Right lobe of liver (tissue), 4 donors: ENCODE data around the gene OR2AG1.

Experiments used
- POLR2A ChIP-seq: fragments of 450-650 bp; IDR thresholded peaks from one replicate; pipeline ENCODE4 v1.6.1; 2017; ENCODE audit warnings: antibody characterized with exemption, mild to moderate bottlenecking
- TF ChIP-seq, protein P1 (sequence below), 4 donors: fragments of 200-600 bp in 3 of 4; fragments of 450-650 bp in 1 of 4; IDR thresholded peaks; one replicate each; pipeline versions ENCODE4 v1.5.1 to v1.8.0; 2016 to 2022; ENCODE audit warnings: antibody characterized with exemption in 4 of 4, mild to moderate bottlenecking in 2 of 4
- donor health status: DM: no; HTN: no; CAD: no.
- donor health status: DM: no; HTN: no; CAD: no.
- donor health status: DM: no; HTN: yes; CAD: no.

DNA sequence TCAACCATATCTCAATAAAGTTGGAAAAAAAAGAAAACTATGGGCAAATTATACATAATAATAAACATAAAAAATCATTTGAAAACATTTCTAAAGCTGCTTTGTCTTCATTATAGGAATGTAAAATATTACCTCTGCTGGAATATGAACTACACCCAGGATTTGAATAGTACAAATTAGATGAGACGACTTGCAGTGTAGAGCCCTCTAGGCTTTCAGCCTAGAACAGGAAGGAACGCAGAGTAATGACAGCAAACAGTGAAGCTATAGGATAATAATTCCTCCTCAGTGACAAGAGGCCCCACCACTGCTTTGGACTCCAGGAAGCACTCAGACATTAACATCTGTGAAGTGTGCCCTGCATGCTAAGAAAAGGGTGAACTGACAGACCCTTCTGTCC is 7.7 kb downstream of the OR2AG1 start:
- TF ChIP-seq, protein P1, sequence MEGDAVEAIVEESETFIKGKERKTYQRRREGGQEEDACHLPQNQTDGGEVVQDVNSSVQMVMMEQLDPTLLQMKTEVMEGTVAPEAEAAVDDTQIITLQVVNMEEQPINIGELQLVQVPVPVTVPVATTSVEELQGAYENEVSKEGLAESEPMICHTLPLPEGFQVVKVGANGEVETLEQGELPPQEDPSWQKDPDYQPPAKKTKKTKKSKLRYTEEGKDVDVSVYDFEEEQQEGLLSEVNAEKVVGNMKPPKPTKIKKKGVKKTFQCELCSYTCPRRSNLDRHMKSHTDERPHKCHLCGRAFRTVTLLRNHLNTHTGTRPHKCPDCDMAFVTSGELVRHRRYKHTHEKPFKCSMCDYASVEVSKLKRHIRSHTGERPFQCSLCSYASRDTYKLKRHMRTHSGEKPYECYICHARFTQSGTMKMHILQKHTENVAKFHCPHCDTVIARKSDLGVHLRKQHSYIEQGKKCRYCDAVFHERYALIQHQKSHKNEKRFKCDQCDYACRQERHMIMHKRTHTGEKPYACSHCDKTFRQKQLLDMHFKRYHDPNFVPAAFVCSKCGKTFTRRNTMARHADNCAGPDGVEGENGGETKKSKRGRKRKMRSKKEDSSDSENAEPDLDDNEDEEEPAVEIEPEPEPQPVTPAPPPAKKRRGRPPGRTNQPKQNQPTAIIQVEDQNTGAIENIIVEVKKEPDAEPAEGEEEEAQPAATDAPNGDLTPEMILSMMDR (IDR thresholded peaks at IDR 0.05) = no peak
- TF ChIP-seq POLR2A = no peak
